Measurements from ENCODE around the gene MCM3. TPM values are rescaled to one million over a fixed set of nuclear protein-coding genes. Genes with fewer than 3 reads are reported as not detected.

The MCM3 gene
- total RNA-seq, 1 experiment from 2014 or later, result 276 TPM

GRCh38 chr6:52305948-52306767, 21.6 kb upstream of the MCM3 start (continued):
- TF ChIP-seq, protein P1, sequence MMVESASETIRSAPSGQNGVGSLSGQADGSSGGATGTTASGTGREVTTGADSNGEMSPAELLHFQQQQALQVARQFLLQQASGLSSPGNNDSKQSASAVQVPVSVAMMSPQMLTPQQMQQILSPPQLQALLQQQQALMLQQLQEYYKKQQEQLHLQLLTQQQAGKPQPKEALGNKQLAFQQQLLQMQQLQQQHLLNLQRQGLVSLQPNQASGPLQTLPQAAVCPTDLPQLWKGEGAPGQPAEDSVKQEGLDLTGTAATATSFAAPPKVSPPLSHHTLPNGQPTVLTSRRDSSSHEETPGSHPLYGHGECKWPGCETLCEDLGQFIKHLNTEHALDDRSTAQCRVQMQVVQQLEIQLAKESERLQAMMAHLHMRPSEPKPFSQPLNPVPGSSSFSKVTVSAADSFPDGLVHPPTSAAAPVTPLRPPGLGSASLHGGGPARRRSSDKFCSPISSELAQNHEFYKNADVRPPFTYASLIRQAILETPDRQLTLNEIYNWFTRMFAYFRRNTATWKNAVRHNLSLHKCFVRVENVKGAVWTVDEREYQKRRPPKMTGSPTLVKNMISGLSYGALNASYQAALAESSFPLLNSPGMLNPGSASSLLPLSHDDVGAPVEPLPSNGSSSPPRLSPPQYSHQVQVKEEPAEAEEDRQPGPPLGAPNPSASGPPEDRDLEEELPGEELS (CRISPR knock-in tag; IDR thresholded peaks at IDR 0.05), result no peak

DNA sequence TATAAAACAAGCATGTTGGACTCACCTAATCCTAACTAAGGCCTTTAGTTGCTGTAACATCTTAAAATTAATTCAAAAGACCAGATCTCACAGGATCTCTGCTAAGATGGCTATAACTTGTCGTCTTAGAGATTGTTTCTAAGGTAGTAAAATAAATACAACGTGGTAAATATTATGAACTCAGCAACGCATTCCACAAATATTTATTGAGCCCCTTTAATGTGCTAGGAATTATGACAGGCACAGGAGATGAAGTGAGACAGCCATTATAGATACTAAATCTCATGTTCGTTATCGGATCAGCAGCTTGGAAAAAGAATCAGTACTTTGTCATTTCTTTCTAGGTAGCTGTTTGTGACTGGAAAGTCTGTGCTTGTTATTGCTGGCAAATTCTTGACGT, 20.9 kb upstream of the MCM3 start:
- no peaks in the 10 kb centered on the region for H3K36me3 Mint-ChIP-seq
- H3K27ac Mint-ChIP-seq, result no peak overlapping the region
- H3K4me3 Mint-ChIP-seq, result no peak overlapping the region
- H3K27me3 Mint-ChIP-seq (ENCODE audit: low read depth), result no peaks in the 10 kb centered on the region; the same call in 1 of the 2 replicates
- CTCF ChIA-PET, result no interaction called here
- DNase-seq (ENCODE audit: low spot score) (no peak), ATAC-seq (no peak)
- peaks cover 12% of the 10 kb centered on the region for H3K4me1 Mint-ChIP-seq
- POLR2A ChIA-PET, result interaction anchor here (0.6 kb wide), 1 partner anchor 21 kb away, joined by 3 read pairs; the partner anchor contains the start of gene MCM3
- peaks cover 6% of the 10 kb centered on the region for H3K9me3 Mint-ChIP-seq
- no peak for TF ChIP-seq ZNF423 (CRISPR knock-in tag; IDR thresholded peaks at IDR 0.05)
- TF ChIP-seq TEAD1 (CRISPR knock-in tag; IDR thresholded peaks at IDR 0.05), result no peak
- TF ChIP-seq MXD4 (CRISPR knock-in tag; IDR thresholded peaks at IDR 0.05; ENCODE audit: borderline replicate concordance), result no peak
- TF ChIP-seq ZNF317 (CRISPR knock-in tag; IDR thresholded peaks at IDR 0.05; ENCODE audit: borderline replicate concordance, low read depth), result no peak
- TF ChIP-seq HMGA2 (CRISPR knock-in tag; IDR thresholded peaks at IDR 0.05), result no peak
- TF ChIP-seq GRHL2 (CRISPR knock-in tag; IDR thresholded peaks at IDR 0.05; ENCODE audit: insufficient replicate concordance, severe bottlenecking), result no peak
- TF ChIP-seq, protein P2, sequence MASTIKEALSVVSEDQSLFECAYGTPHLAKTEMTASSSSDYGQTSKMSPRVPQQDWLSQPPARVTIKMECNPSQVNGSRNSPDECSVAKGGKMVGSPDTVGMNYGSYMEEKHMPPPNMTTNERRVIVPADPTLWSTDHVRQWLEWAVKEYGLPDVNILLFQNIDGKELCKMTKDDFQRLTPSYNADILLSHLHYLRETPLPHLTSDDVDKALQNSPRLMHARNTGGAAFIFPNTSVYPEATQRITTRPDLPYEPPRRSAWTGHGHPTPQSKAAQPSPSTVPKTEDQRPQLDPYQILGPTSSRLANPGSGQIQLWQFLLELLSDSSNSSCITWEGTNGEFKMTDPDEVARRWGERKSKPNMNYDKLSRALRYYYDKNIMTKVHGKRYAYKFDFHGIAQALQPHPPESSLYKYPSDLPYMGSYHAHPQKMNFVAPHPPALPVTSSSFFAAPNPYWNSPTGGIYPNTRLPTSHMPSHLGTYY (CRISPR knock-in tag; IDR thresholded peaks at IDR 0.05), result no peak
- TF ChIP-seq JAZF1 (CRISPR knock-in tag; IDR thresholded peaks at IDR 0.05), result no peak
- no peak for TF ChIP-seq CREB1 (CRISPR knock-in tag; IDR thresholded peaks at IDR 0.05)
- no peak for TF ChIP-seq CBFB (CRISPR knock-in tag; IDR thresholded peaks at IDR 0.05; ENCODE audit: low read depth)
- no peak for TF ChIP-seq ZNF263 (CRISPR knock-in tag; IDR thresholded peaks at IDR 0.05; ENCODE audit: low read depth)
- no peak for TF ChIP-seq ZNF138 (CRISPR knock-in tag; conservative IDR thresholded peaks at IDR 0.05)
- TF ChIP-seq ZBTB21 (CRISPR knock-in tag; IDR thresholded peaks at IDR 0.05; ENCODE audit: borderline replicate concordance), result no peak
- TF ChIP-seq FOXK1 (CRISPR knock-in tag; IDR thresholded peaks at IDR 0.05), result no peak
- no peak for TF ChIP-seq FOXP1 (CRISPR knock-in tag; IDR thresholded peaks at IDR 0.05; ENCODE audit: borderline replicate concordance)
- TF ChIP-seq EMX1 (CRISPR knock-in tag; IDR thresholded peaks at IDR 0.05), result no peak
- TF ChIP-seq NFE2L1 (CRISPR knock-in tag; IDR thresholded peaks at IDR 0.05), result no peak

- POLR2A ChIA-PET, result interaction anchor here (0.6 kb wide), 1 partner anchor 20 kb away, joined by 3 read pairs; the partner anchor contains the start of gene MCM3
- no peak for TF ChIP-seq ZBTB21 (CRISPR knock-in tag; IDR thresholded peaks at IDR 0.05; ENCODE audit: borderline replicate concordance)
- TF ChIP-seq ZNF138 (CRISPR knock-in tag; conservative IDR thresholded peaks at IDR 0.05), result no peak
- TF ChIP-seq FOXK1 (CRISPR knock-in tag; IDR thresholded peaks at IDR 0.05), result no peak
- TF ChIP-seq RELA (CRISPR knock-in tag; IDR thresholded peaks at IDR 0.05; ENCODE audit: borderline replicate concordance), result no peak
- TF ChIP-seq, protein P3, sequence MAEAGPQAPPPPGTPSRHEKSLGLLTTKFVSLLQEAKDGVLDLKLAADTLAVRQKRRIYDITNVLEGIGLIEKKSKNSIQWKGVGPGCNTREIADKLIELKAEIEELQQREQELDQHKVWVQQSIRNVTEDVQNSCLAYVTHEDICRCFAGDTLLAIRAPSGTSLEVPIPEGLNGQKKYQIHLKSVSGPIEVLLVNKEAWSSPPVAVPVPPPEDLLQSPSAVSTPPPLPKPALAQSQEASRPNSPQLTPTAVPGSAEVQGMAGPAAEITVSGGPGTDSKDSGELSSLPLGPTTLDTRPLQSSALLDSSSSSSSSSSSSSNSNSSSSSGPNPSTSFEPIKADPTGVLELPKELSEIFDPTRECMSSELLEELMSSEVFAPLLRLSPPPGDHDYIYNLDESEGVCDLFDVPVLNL (CRISPR knock-in tag; IDR thresholded peaks at IDR 0.05; ENCODE audit: borderline replicate concordance, low read depth), result no peak
- no peak for TF ChIP-seq GRHL2 (CRISPR knock-in tag; IDR thresholded peaks at IDR 0.05; ENCODE audit: insufficient replicate concordance, severe bottlenecking)
- TF ChIP-seq, protein P4, sequence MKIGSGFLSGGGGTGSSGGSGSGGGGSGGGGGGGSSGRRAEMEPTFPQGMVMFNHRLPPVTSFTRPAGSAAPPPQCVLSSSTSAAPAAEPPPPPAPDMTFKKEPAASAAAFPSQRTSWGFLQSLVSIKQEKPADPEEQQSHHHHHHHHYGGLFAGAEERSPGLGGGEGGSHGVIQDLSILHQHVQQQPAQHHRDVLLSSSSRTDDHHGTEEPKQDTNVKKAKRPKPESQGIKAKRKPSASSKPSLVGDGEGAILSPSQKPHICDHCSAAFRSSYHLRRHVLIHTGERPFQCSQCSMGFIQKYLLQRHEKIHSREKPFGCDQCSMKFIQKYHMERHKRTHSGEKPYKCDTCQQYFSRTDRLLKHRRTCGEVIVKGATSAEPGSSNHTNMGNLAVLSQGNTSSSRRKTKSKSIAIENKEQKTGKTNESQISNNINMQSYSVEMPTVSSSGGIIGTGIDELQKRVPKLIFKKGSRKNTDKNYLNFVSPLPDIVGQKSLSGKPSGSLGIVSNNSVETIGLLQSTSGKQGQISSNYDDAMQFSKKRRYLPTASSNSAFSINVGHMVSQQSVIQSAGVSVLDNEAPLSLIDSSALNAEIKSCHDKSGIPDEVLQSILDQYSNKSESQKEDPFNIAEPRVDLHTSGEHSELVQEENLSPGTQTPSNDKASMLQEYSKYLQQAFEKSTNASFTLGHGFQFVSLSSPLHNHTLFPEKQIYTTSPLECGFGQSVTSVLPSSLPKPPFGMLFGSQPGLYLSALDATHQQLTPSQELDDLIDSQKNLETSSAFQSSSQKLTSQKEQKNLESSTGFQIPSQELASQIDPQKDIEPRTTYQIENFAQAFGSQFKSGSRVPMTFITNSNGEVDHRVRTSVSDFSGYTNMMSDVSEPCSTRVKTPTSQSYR (CRISPR knock-in tag; IDR thresholded peaks at IDR 0.05), result no peak
- no peak for TF ChIP-seq TEAD4 (CRISPR knock-in tag; IDR thresholded peaks at IDR 0.05)
- no peak for TF ChIP-seq MXD4 (CRISPR knock-in tag; IDR thresholded peaks at IDR 0.05; ENCODE audit: borderline replicate concordance)
- TF ChIP-seq ZNF232 (CRISPR knock-in tag; IDR thresholded peaks at IDR 0.05), result no peak
Measured at GRCh38 chr6:52304983-52305390, 20.4 kb upstream of the MCM3 start.

More at GRCh38 chr6:52304983-52305390, 20.4 kb upstream of the MCM3 start:
- Mint-ChIP-seq H3K4me1 (peaks cover 12% of the 10 kb centered on the region), H3K27ac (no peak overlapping the region), H3K9me3 (peaks cover 11% of the 10 kb centered on the region), H3K4me3 (no peak overlapping the region), H3K27me3 (ENCODE audit: low read depth) (no peaks in the 10 kb centered on the region; the same call in 1 of the 2 replicates), H3K36me3 (no peaks in the 10 kb centered on the region)
- CTCF ChIA-PET, result no interaction called here
- ATAC-seq (no peak), DNase-seq (ENCODE audit: low spot score) (no peak)

Data from WTC11 (cell line).